HUES64 (cell line): ENCODE results near the gene ITPR2.
"Not testable (repeated sequence)": the region's sequence is repeated elsewhere in the genome, so short reads cannot be mapped to it uniquely, and the experiment has no call there.

Experiments used
- H3K27ac ChIP-seq: 2 replicates; pipeline ENCODE4 v1.7.0; 2013; ENCODE audit warnings: low read depth, low read length, inconsistent platforms
- H3K27me3 ChIP-seq: 2 replicates; pipeline ENCODE4 v1.6.1; 2013; ENCODE audit warnings: mild to moderate bottlenecking, low read length; ENCODE audit not compliant: insufficient read depth
- H3K36me3 ChIP-seq: 2 replicates; pipeline ENCODE4 v1.6.1; 2013; ENCODE audit warnings: mild to moderate bottlenecking, low read length; ENCODE audit not compliant: insufficient read depth
- H3K4me1 ChIP-seq: 2 replicates; pipeline ENCODE4 v1.6.1; 2013; ENCODE audit warnings: mild to moderate bottlenecking, low read length, moderate library complexity; ENCODE audit not compliant: insufficient read depth
- H3K4me3 ChIP-seq: 2 replicates; pipeline ENCODE4 v1.5.1; 2013; ENCODE audit warnings: mild to moderate bottlenecking, low read length, moderate library complexity
- H3K9ac ChIP-seq: 2 replicates; pipeline ENCODE4 v1.6.1; 2013; ENCODE audit warnings: mild to moderate bottlenecking, low read depth, low read length
- H3K9me3 ChIP-seq: 2 replicates; pipeline ENCODE4 v1.6.1; 2013; ENCODE audit warnings: low read depth, low read length; ENCODE audit not compliant: insufficient read depth
- WGBS: fragments of 150-250, 120-280 bp; methylation state at CpG from one replicate; pipeline ENCODE4 v1.1.7; 2013; ENCODE audit warnings: missing lambda C conversion rate; 5-methylcytosine and 5-hydroxymethylcytosine counted together

ITPR2 gene

DNA sequence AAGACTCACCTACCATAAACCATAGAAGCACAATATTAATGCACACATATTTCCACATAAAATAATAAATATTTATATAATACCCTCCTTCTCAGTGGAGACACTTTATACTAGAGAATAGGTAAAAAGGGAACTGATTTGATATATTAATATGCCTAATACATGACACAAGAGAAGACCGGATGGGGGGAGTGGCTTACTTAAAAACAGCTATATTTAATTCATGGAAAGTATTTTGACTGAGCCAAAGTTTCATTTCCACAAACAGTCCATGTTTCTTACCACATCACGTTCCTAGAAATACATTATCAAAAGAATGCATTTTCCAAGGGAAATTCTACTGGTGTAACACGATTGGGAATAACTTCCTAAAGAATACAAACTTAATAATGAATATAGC lies 63.4 kb downstream of the ITPR2 start:
- Histone ChIP-seq H3K9ac (no peak overlapping the region), H3K4me3 (no peak overlapping the region), H3K4me1 (no peaks in the 10 kb centered on the region), H3K27ac (no peak overlapping the region), H3K27me3 (no peaks in the 10 kb centered on the region), H3K36me3 (no peaks in the 10 kb centered on the region), H3K9me3 (no peaks in the 10 kb centered on the region)
- WGBS = no CpG with 5 or more reads among the region's 3 CpGs

DNA sequence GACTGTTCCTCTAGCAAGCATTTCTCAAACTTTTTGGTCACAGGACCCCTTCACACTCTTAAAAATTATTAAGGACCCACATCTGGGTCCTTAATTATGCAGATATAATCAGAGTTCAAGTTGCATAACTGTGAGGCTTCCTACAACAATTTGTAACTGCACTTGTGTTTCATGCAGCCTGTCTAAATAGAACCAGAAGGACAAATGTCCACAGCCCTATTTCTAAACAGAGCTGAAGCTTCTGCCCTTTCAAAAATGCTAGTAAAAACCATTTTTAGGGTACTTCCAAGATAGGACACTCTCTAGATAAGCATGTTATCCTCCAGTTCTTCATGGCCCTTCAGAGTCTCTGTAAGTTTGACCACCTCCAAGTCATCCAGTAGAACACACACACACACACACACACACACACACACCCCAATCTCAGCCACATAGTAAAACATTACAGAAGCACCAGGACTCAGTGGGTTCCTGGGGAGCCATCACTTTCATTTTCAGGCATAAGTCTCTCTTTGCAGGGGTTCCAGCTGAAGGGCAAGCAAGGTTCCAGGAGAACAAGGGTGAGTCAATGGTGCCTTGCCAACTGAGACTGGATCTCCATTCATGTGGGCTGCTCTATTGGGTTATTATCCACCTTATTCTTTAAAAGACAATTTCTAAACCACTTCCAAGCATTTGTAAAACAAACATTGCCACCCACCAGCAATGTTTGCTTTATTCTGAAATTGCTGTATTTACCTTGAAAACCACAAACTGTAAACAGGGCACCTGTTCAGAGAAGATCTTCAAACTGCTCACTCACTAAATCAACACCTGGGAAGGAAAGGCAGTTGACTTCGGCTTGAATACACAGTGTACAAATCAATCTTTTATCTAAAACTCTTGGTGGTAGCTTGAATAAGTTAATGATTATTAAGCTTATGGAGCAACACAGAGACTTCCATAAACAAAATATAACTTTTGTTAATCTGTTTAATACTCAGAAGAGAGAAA lies 64.1 kb downstream of the ITPR2 start:
- H3K4me3 ChIP-seq = no peak overlapping the region
- H3K4me1 ChIP-seq = no peaks in the 10 kb centered on the region
- WGBS = no CpG with 5 or more reads among the region's 1 CpG
- H3K36me3 ChIP-seq = no peaks in the 10 kb centered on the region
- no peaks in the 10 kb centered on the region for H3K27me3 ChIP-seq
- H3K27ac ChIP-seq = no peak overlapping the region
- no peaks in the 10 kb centered on the region for H3K9me3 ChIP-seq
- H3K9ac ChIP-seq = no peak overlapping the region

DNA sequence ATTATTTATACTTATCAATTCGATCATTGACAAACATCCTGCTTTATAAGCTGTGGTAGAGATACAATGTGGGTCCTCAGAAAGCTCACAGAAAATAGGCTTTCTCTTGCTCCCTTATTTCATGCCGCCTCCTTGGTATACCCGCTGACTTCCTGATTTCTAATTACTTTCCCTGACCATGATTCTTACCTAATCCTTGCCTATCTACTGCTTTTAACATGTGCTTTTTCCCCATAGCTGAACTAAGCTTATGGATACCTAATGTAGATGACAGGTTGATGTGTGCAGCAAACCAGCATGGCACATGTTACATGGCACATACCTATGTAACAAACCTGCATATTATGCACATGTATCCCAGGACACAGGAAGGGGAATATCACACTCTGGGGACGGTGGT lies 65.1 kb downstream of the ITPR2 start:
- H3K27me3 ChIP-seq = no peaks in the 10 kb centered on the region
- no peak overlapping the region for H3K9ac ChIP-seq
- peaks cover 2% of the 10 kb centered on the region; the same call in 1 of the 2 replicates for H3K9me3 ChIP-seq
- H3K4me1 ChIP-seq = no peaks in the 10 kb centered on the region
- no peak overlapping the region for H3K27ac ChIP-seq
- WGBS = 95% methylated on average over 3 of the region's 4 CpGs
- no peak overlapping the region for H3K4me3 ChIP-seq
- no peaks in the 10 kb centered on the region for H3K36me3 ChIP-seq

GRCh38 chr12:26767116-26767515 lies 65.9 kb downstream of the ITPR2 start:
- Histone ChIP-seq H3K9ac (no peak overlapping the region), H3K27me3 (no peaks in the 10 kb centered on the region), H3K9me3 (peaks cover 10% of the 10 kb centered on the region), H3K4me1 (no peaks in the 10 kb centered on the region), H3K36me3 (0 out of 2 replicates have a peak, but pooled peaks cover 2% of the 10 kb centered on the region), H3K27ac (no peak overlapping the region), H3K4me3 (no peak overlapping the region)
- WGBS = 93% methylated on average over 1 of the region's 1 CpG

DNA sequence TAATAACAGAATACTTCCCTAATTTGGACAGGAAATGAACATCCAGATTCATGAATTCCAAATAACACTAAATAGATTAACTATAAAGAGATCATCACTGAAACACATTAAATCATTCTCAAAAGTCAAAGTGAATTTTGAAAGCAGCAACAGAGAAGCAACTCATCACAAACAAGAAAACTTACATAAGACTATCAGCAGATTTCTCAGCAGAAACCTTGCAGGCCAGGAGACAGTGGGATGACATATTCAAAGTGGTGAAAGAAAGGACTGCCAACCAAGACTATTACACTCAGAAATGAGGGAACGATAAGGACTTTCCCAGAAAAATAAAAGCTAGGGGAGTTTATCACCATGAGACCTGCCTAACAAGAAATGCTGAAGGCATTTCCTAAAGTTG lies 70.8 kb downstream of the ITPR2 start:
- no peak overlapping the region for H3K27ac ChIP-seq
- H3K9me3 ChIP-seq = peaks cover 26% of the 10 kb centered on the region
- WGBS = 100% methylated on average over 1 of the region's 1 CpG
- 0 out of 2 replicates have a peak, but pooled peaks cover 2% of the 10 kb centered on the region for H3K36me3 ChIP-seq
- H3K4me1 ChIP-seq = no peaks in the 10 kb centered on the region
- no peak overlapping the region for H3K9ac ChIP-seq
- H3K4me3 ChIP-seq = no peak overlapping the region
- H3K27me3 ChIP-seq = no peaks in the 10 kb centered on the region

GRCh38 chr12:26761775-26762174 lies 71.2 kb downstream of the ITPR2 start:
- Histone ChIP-seq H3K9me3 (peaks cover 27% of the 10 kb centered on the region), H3K9ac (no peak overlapping the region), H3K36me3 (0 out of 2 replicates have a peak, but pooled peaks cover 2% of the 10 kb centered on the region), H3K27ac (no peak overlapping the region), H3K4me3 (no peak overlapping the region), H3K27me3 (no peaks in the 10 kb centered on the region), H3K4me1 (no peaks in the 10 kb centered on the region)
- 100% methylated on average over 2 of the region's 3 CpGs for WGBS

DNA sequence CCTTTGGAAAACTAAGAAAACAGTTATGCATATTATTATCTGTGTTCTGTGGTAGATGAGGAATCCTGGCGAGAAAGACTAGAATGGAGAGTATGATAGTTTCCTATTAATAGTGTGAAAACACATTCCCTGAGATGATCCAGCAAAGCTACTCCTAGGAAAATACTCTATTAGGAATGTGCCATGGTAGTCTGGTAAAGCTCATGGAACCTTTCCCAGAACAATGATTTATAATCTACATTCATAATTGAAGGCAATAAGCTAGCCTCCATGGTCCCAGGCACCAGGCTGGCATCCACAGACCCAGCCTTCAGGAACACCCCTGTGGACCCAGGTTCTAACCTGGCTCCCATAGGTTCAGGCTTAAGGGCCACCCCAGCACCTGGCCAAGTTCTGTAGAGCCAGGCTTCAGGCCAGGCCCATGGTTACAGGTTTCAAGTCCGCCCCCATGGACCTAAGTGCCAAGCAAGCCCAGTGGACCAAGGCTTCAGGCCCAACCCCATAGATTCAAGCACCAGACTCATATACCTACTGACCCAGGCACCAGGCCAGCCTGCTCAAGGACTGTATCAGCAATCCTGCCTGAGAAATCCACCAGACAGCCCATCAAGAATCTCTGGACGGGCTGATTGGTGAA lies 72.2 kb downstream of the ITPR2 start:
- no peaks in the 10 kb centered on the region for H3K27me3 ChIP-seq
- no peak overlapping the region for H3K4me3 ChIP-seq
- no peak overlapping the region for H3K27ac ChIP-seq
- no peaks in the 10 kb centered on the region for H3K4me1 ChIP-seq
- WGBS = 95% methylated on average over 3 of the region's 3 CpGs
- H3K9me3 ChIP-seq = peaks cover 37% of the 10 kb centered on the region
- 0 out of 2 replicates have a peak, but pooled peaks cover 2% of the 10 kb centered on the region for H3K36me3 ChIP-seq
- no peak overlapping the region for H3K9ac ChIP-seq

DNA sequence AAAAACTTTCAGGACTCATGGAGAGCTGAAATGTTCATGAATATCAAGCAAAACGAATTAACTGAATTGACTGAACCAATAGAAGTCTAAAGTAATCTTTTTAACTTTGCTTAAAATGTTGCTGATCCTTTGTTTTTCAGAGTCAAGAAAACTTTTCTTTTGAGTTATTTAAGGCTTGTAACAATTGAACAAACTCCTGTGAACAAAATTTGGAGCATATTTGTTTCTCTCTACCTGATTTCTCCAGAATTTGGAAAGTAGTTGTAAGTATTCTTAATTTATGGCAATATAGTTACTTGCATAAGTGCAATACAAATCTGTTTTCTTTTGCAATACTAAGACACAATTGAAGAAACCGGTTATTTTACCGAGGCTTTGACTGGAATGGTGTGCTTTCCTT lies 77.6 kb downstream of the ITPR2 start:
- not testable (repeated sequence) for H3K4me3 ChIP-seq, H3K4me1 ChIP-seq, H3K27me3 ChIP-seq, H3K27ac ChIP-seq, H3K9ac ChIP-seq, H3K36me3 ChIP-seq
- peaks cover 32% of the 10 kb centered on the region for H3K9me3 ChIP-seq
- WGBS = 96% methylated on average over 3 of the region's 3 CpGs

- Histone ChIP-seq H3K36me3 (no peaks in the 10 kb centered on the region; the same call in 1 of the 2 replicates), H3K4me1 (peaks cover under 1% of the 10 kb centered on the region; the same call in 1 of the 2 replicates), H3K9me3 (peaks cover 32% of the 10 kb centered on the region), H3K27ac (no peak overlapping the region), H3K27me3 (no peaks in the 10 kb centered on the region), H3K4me3 (no peak overlapping the region), H3K9ac (no peak overlapping the region)
- WGBS = 99% methylated on average over 3 of the region's 3 CpGs
These were observed 78.8 kb downstream of the ITPR2 start for GRCh38 chr12:26754148-26754547.

- Histone ChIP-seq H3K9me3 (peaks cover 17% of the 10 kb centered on the region), H3K4me3 (no peak overlapping the region), H3K36me3 (no peaks in the 10 kb centered on the region; the same call in 1 of the 2 replicates), H3K27me3 (no peaks in the 10 kb centered on the region), H3K4me1 (peaks cover 22% of the 10 kb centered on the region), H3K9ac (no peak overlapping the region), H3K27ac (no peak overlapping the region)
- 86% methylated on average over 3 of the region's 4 CpGs for WGBS
These were observed 81.8 kb downstream of the ITPR2 start for GRCh38 chr12:26751179-26751578.

GRCh38 chr12:26750531-26751175 lies 82.3 kb downstream of the ITPR2 start:
- no peak overlapping the region for H3K27ac ChIP-seq
- no peak overlapping the region for H3K4me3 ChIP-seq
- H3K4me1 ChIP-seq = peaks cover 25% of the 10 kb centered on the region

More at GRCh38 chr12:26750531-26751175, 82.3 kb downstream of the ITPR2 start:
- no peaks in the 10 kb centered on the region; the same call in 1 of the 2 replicates for H3K36me3 ChIP-seq
- H3K9ac ChIP-seq = no peak overlapping the region
- WGBS = 97% methylated on average over 7 of the region's 7 CpGs
- peaks cover 12% of the 10 kb centered on the region for H3K9me3 ChIP-seq
- H3K27me3 ChIP-seq = no peaks in the 10 kb centered on the region
